Adrenal gland (tissue), 12 donors: ENCODE data around the gene RGL1. TPM values are rescaled to one million over a fixed set of nuclear protein-coding genes. Genes with fewer than 3 reads are reported as not detected.

Experiments
- DNase-seq, 7 donors: peaks; one replicate each; pipeline ENCODE4 v3.0.0-alpha.2; 2019 to 2020
- H3K27ac ChIP-seq, 5 donors: fragments of 200-600 bp; sonication (generic) in 4 of 5; 1 replicate in 3 of 5; 2 replicates in 2 of 5; pipeline versions ENCODE4 v1.5.1 to v1.8.0; 2016 to 2020; ENCODE audit warnings: mild to moderate bottlenecking in 1 of 5
- H3K27me3 ChIP-seq: fragments of 200-600 bp; 2 replicates; pipeline ENCODE4 v1.8.0; 2021
- H3K36me3 ChIP-seq, 2 donors: fragments of 200-600 bp; replicated peaks in 1 of 2; 1 replicate in 1 of 2; 2 replicates in 1 of 2; pipeline versions ENCODE4 v1.5.1 to v1.8.0; 2018 to 2022
- H3K4me1 ChIP-seq, 2 donors: fragments of 200-600 bp; replicated peaks in 1 of 2; 1 replicate in 1 of 2; 2 replicates in 1 of 2; pipeline versions ENCODE4 v1.5.1 to v1.8.0; 2018 to 2021
- H3K4me3 ChIP-seq, 4 donors: fragments of 200-600 bp; sonication (generic) in 3 of 4; one replicate each; pipeline ENCODE4 v1.5.1; 2016 to 2018
- H3K9me3 ChIP-seq, 3 donors: fragments of 200-600 bp; sonication (generic) in 1 of 3; replicated peaks in 1 of 3; 1 replicate in 2 of 3; 2 replicates in 1 of 3; pipeline versions ENCODE4 v1.5.1 to v1.8.0; 2016 to 2021
- POLR2A ChIP-seq, 2 donors: fragments of 450-650 bp; IDR thresholded peaks; one replicate each; pipeline ENCODE4 v1.6.1; 2017; ENCODE audit warnings: antibody characterized with exemption in 2 of 2, mild to moderate bottlenecking in 2 of 2, moderate library complexity in 1 of 2
- WGBS, 4 donors: extraction: QIAGEN DNeasy Blood & Tissue Kit in 2 of 4; methylation state at CpG; one replicate each; pipeline versions ENCODE4 v1.1.5 to v1.1.7; 2013 to 2017; 5-methylcytosine and 5-hydroxymethylcytosine counted together
- intact Hi-C, 2 donors: fragments of 100-400 bp; cut with DNase I; formaldehyde crosslinking; loops; one replicate each; pipeline versions ENCODE4 v1.14.1 to v1.15.0; 2022 to 2023
- polyA plus RNA-seq, 3 donors: library from polyadenylated mRNA; stranded (reverse); fragments of 200-250 nt in 2 of 3; fragments of 350-450 nt in 1 of 3; fragmentation: Illumina TruSeq in 1 of 3; extraction: RNeasy Lipid Tissue Mini Kit (QIAGEN cat#74804) in 1 of 3; gene quantifications; one replicate each; pipeline ENCODE4 v1.2.3, GENCODE V29; 2013 to 2014
- total RNA-seq, 9 donors: library from RNA; depleted of rRNA in 4 of 9; stranded (reverse); fragments of >200 nt in 4 of 9; fragments of 120-200 nt in 1 of 9; fragmentation: NEBNext Ultra II Directional in 1 of 9; extraction: Animal tissue kit (Norgen Biotek cat#: 25700) in 1 of 9; gene quantifications; one replicate each; pipeline versions ENCODE4 v1.1.0 to v1.2.4, GENCODE V29; 2013 to 2023
- TF ChIP-seq, protein P1 (sequence below), 6 experiments: fragments of 450-650 bp in 4 of 6; fragments of 200-600 bp in 2 of 6; sonication (generic) in 1 of 6; IDR thresholded peaks; 1 replicate in 5 of 6; 2 replicates in 1 of 6; pipeline versions ENCODE4 v1.5.1 to v1.8.0; 2016 to 2021; ENCODE audit warnings: antibody characterized with exemption in 6 of 6, mild to moderate bottlenecking in 2 of 6, moderate library complexity in 1 of 6
- donor health status: healthy with polysubstance abuse.
- donor health status: Bipolar disorder and iron deficiency.
- donor health status: DM: yes; HTN: yes; CAD: no.
- donor health status: DM: no; HTN: no; CAD: no.
- donor health status: DM: no; HTN: no; CAD: no.
- donor health status: DM: yes; HTN: yes; CAD: no.

RGL1 gene
- total and polyA plus RNA-seq, 12 donors: 15.5 to 76.9 (median 34.9) TPM

DNA sequence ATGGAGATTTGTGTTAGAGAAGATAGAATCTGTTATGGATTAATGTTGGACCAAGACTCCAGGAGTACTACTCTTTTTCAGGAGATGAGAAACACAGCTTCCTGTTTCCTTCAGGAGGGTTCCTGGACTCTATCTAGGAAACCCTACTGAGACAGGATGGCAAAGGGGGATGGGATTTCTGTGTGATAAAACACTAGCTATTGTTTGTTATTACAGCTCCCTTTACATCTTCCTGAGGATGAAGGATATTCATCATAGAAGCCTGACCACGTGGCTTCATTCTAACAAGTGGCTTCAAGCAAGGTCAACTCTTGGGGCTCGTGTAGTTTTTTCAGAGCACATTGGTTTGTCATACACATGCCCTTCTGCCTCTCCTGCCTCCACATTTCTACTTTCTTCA lies 33.3 kb downstream of the RGL1 start:
- peaks cover 7 to 61% of the 10 kb centered on the region in 2 donors for H3K4me1 ChIP-seq
- intact Hi-C loops: no loop called here
- H3K36me3 ChIP-seq: no peaks in the 10 kb centered on the region
- no peak overlapping the region for H3K4me3 ChIP-seq
- H3K27me3 ChIP-seq: no peaks in the 10 kb centered on the region
- 22 to 45% (median 30%) methylated on average over 2 of the region's 2 CpGs for WGBS, 4 donors
- TF ChIP-seq, protein P1, sequence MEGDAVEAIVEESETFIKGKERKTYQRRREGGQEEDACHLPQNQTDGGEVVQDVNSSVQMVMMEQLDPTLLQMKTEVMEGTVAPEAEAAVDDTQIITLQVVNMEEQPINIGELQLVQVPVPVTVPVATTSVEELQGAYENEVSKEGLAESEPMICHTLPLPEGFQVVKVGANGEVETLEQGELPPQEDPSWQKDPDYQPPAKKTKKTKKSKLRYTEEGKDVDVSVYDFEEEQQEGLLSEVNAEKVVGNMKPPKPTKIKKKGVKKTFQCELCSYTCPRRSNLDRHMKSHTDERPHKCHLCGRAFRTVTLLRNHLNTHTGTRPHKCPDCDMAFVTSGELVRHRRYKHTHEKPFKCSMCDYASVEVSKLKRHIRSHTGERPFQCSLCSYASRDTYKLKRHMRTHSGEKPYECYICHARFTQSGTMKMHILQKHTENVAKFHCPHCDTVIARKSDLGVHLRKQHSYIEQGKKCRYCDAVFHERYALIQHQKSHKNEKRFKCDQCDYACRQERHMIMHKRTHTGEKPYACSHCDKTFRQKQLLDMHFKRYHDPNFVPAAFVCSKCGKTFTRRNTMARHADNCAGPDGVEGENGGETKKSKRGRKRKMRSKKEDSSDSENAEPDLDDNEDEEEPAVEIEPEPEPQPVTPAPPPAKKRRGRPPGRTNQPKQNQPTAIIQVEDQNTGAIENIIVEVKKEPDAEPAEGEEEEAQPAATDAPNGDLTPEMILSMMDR (IDR thresholded peaks at IDR 0.05): no peak
- TF ChIP-seq POLR2A (IDR thresholded peaks at IDR 0.05): no peak
- DNase-seq: peak in 1 of 7 donors; percentile 29
- H3K9me3 ChIP-seq: no peaks in the 10 kb centered on the region
- H3K27ac ChIP-seq: no peak overlapping the region

DNA sequence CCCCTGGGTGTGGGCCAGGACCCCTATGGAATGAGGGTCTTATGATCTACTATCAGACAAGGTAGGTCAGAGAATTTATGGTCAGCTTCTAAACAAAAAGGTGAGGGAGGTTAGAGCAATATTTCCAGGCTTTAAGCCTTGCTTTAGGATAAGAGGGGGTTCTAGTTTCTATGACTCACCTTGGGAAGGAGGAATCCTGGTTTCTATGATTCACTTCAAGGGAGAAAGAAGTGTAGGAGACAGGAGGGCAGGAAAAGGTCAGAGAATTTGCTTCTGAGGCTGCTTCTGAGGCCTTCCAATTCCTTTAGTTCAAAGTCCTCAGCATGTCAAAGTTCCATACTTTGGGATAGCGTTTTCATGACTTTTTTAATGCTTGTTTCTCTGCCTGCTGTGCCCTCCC lies 35.2 kb downstream of the RGL1 start:
- TF ChIP-seq POLR2A (IDR thresholded peaks at IDR 0.05): no peak
- TF ChIP-seq, protein P1 (IDR thresholded peaks at IDR 0.05): no peak
- WGBS, 4 donors: 93 to 100% (median 95%) methylated on average over 1 of the region's 1 CpG
- intact Hi-C loops: no loop called here
- Histone ChIP-seq H3K36me3 (no peaks in the 10 kb centered on the region), H3K4me3 (no peak overlapping the region), H3K9me3 (no peaks in the 10 kb centered on the region), H3K27me3 (no peaks in the 10 kb centered on the region), H3K27ac (no peak overlapping the region), H3K4me1 (peaks cover 8 to 60% of the 10 kb centered on the region in 2 donors)
- DNase-seq: no peak

DNA sequence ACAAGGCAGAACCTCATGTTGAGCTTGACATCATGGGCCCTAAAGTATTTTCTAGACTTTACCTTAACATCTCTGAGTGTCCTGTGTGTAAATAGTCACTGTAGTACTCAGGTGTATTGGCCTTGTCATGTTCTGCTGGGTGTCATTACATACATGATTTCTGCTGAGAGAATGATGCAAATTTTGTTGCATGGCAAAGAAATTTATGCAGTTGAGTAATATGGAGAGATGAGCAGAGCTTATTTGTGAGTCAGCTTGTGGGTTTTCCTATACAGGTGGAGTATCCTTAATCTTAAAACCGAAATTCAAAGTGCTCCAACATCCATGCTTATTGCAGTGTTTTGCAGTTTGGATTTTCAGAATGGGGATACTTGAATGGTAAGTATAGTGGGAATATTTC lies 36.6 kb downstream of the RGL1 start:
- WGBS, 4 donors: 0 to 56% (median 18%) methylated on average over 1 of the region's 1 CpG
- H3K27me3 ChIP-seq: no peaks in the 10 kb centered on the region
- H3K4me1 ChIP-seq: peaks cover 4 to 49% of the 10 kb centered on the region in 2 donors
- TF ChIP-seq, protein P1 (IDR thresholded peaks at IDR 0.05): no peak
- TF ChIP-seq POLR2A (IDR thresholded peaks at IDR 0.05): no peak
- DNase-seq: no peak
- H3K36me3 ChIP-seq: no peaks in the 10 kb centered on the region
- H3K9me3 ChIP-seq: no peaks in the 10 kb centered on the region
- peak overlapping the region in 2 of 5 donors; percentile 46 to 64 for H3K27ac ChIP-seq
- H3K4me3 ChIP-seq: no peak overlapping the region
- intact Hi-C loops: no loop called here

DNA sequence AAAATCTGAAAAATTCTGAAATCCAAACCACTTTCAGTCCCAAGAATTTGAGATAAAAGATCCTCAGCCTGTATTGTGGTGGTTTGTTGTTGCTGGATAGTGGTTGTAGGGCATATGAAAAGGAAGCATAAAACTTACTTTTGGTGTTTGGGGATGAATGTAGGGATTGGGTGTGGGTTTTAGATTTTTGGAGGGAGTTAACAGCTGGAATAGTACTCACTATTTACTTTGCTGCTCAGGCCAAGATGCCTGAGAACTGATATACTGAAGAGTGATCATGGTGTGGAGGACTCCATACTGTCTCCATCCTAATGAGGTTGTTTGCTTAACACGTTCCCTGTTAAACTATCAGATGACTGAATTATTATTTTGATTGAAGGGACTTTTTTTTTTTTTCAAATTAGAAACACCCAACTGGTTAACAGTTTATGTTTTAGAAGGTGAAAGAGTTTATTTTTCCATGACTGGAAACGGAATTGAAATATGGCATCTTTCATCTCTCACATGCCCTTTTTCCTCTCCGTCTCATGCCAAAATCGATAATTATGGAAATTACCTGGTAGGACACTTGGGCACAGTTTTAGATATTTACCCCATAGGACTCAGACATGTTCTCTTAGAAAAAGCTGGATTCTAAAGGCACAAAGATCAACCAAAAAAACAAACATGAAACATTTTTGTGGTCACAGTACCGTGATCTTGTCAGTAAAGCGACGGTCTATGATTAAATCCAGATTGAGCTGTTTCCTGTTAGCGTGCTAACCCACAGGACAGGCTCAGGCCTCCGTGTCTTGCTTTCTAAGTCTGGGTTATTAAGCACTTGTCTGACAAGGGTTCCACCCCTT lies 37.3 kb downstream of the RGL1 start:
- no peaks in the 10 kb centered on the region for H3K27me3 ChIP-seq
- no peaks in the 10 kb centered on the region for H3K36me3 ChIP-seq
- H3K27ac ChIP-seq: peak overlapping the region in 2 of 5 donors; percentile 46 to 64
- peak in 2 of 7 donors; percentile 8 to 61 for DNase-seq
- H3K4me3 ChIP-seq: peak overlapping the region in 1 of 4 donors; percentile 10
- H3K9me3 ChIP-seq: no peaks in the 10 kb centered on the region
- intact Hi-C loops: no loop called here
- TF ChIP-seq, protein P1 (IDR thresholded peaks at IDR 0.05): no peak
- TF ChIP-seq POLR2A (IDR thresholded peaks at IDR 0.05): no peak
- WGBS, 4 donors: 47 to 51% (median 50%) methylated on average over 9 of the region's 9 CpGs
- peaks cover 6 to 43% of the 10 kb centered on the region in 2 donors for H3K4me1 ChIP-seq
